ENCODE results near the gene SELENOI. TPM values are rescaled to one million over a fixed set of nuclear protein-coding genes. Genes with fewer than 3 reads are reported as not detected.
A peak's percentile ranks its signal among the peaks of the same experiment; 100 is the strongest.

The SELENOI gene
- 10 to 100 TPM; 23.1 to 46.6 (median 32.4) TPM for total RNA-seq

GRCh38 chr2:26345545-26346453 lies at the start of gene SELENOI:
TSS of gene SELENOI (plus strand) at chr2:26346143. CDS start at chr2:26346233, 90 bp downstream.
- Histone ChIP-seq H3K4me3 (peak within 1 kb of the TSS; percentile 87 to 98 (median 96)), H3K27me3 (no peaks in the 10 kb centered on the region), H3K36me3 (no peaks in the 10 kb centered on the region), H3K27ac (peak within 1 kb of the TSS; percentile 92 to 98 (median 98)), H3K4me1 (peaks cover 14 to 49% (median 16%) of the 10 kb centered on the region in 3 donors), H3K9me3 (no peaks in the 10 kb centered on the region)
- WGBS, 2 donors: 0 to 1% methylated on average over 19 to 20 of the region's 80 CpGs
- intact Hi-C loops (cut with DNase I): no loop called here
- TF ChIP-seq CTCF (IDR thresholded peaks at IDR 0.05): peak in 1 of 6 experiments; percentile 4
- peak in 3 of 4 donors; percentile 65 to 92 (median 79) for TF ChIP-seq POLR2A (IDR thresholded peaks at IDR 0.05)
- DNase-seq: peak; percentile 89

- H3K27ac ChIP-seq: no peak overlapping the region
- H3K36me3 ChIP-seq: no peaks in the 10 kb centered on the region
- DNase-seq: no peak
- TF ChIP-seq POLR2A (IDR thresholded peaks at IDR 0.05) (no peak), CTCF (IDR thresholded peaks at IDR 0.05) (no peak)
- peaks cover 14 to 62% (median 18%) of the 10 kb centered on the region in 3 donors for H3K4me1 ChIP-seq
- no peaks in the 10 kb centered on the region for H3K9me3 ChIP-seq
- 86 to 90% methylated on average over 2 to 3 of the region's 3 CpGs for WGBS, 2 donors
- H3K4me3 ChIP-seq: no peak overlapping the region
- intact Hi-C loops (cut with DNase I): no loop called here
- no peaks in the 10 kb centered on the region for H3K27me3 ChIP-seq
Measured at GRCh38 chr2:26297061-26297460, 48.9 kb upstream of the SELENOI start.

GRCh38 chr2:26298286-26298637 lies 47.7 kb upstream of the SELENOI start:
- no peak for DNase-seq
- Histone ChIP-seq H3K27me3 (no peaks in the 10 kb centered on the region), H3K27ac (peak overlapping the region; percentile 86 to 95 (median 92)), H3K4me1 (peaks cover 22 to 62% (median 25%) of the 10 kb centered on the region in 3 donors), H3K9me3 (no peaks in the 10 kb centered on the region), H3K4me3 (peak overlapping the region; percentile 33 to 74 (median 57)), H3K36me3 (no peaks in the 10 kb centered on the region)
- TF ChIP-seq CTCF (IDR thresholded peaks at IDR 0.05): no peak
- TF ChIP-seq POLR2A (IDR thresholded peaks at IDR 0.05): no peak
- 28 to 29% methylated on average over 5 of the region's 17 CpGs for WGBS, 2 donors
- intact Hi-C loops (cut with DNase I): no loop called here

GRCh38 chr2:26298638-26299393 lies 47.1 kb upstream of the SELENOI start:
- WGBS, 2 donors: 3 to 5% methylated on average over 30 of the region's 30 CpGs
- H3K4me1 ChIP-seq: peaks cover 22 to 67% (median 27%) of the 10 kb centered on the region in 3 donors
- TF ChIP-seq CTCF (IDR thresholded peaks at IDR 0.05) (no peak), POLR2A (IDR thresholded peaks at IDR 0.05) (peak in 2 of 4 donors; percentile 31 to 39)
- H3K36me3 ChIP-seq: no peaks in the 10 kb centered on the region
- no peak for DNase-seq
- peak overlapping the region; percentile 86 to 95 (median 92) for H3K27ac ChIP-seq
- no peaks in the 10 kb centered on the region for H3K9me3 ChIP-seq
- intact Hi-C loops (cut with DNase I): no loop called here
- no peaks in the 10 kb centered on the region for H3K27me3 ChIP-seq
- peak overlapping the region; percentile 33 to 74 (median 57) for H3K4me3 ChIP-seq

All from esophagus squamous epithelium (tissue), 5 donors.